GM12878 (cell line): ENCODE results near the gene PROZ. TPM values are rescaled to one million over a fixed set of nuclear protein-coding genes. Genes with fewer than 3 reads are reported as not detected.

ENCODE experiments used
- BCLAF1 ChIP-seq: fragments of 450-650 bp; IDR thresholded peaks from 2 replicates; pipeline ENCODE4 v1.6.1; 2017; ENCODE audit warnings: antibody characterized with exemption, mild to moderate bottlenecking, moderate library complexity
- CBFB ChIP-seq: IDR thresholded peaks from 2 replicates; pipeline ENCODE4 v1.6.1; 2016; ENCODE audit warnings: antibody characterized with exemption, low read depth
- E2F4 ChIP-seq: IDR thresholded peaks from 2 replicates; pipeline ENCODE4 v1.6.1; 2012; ENCODE audit warnings: low read depth, low read length, improper control_type of control experiment
- FOXM1 ChIP-seq: IDR thresholded peaks from 2 replicates; pipeline ENCODE4 v1.6.1; 2012; ENCODE audit warnings: low read depth, mild to moderate bottlenecking, inconsistent platforms, low read length, moderate library complexity
- GABPA ChIP-seq: IDR thresholded peaks from 2 replicates; pipeline ENCODE4 v1.6.1; 2014; ENCODE audit warnings: antibody characterized with exemption, low read depth, mild to moderate bottlenecking, inconsistent platforms
- IKZF1 ChIP-seq: fragments of 450-650 bp; conservative IDR thresholded peaks from 2 replicates; pipeline ENCODE4 v1.6.1; 2017; ENCODE audit warnings: antibody characterized with exemption, mild to moderate bottlenecking
- IKZF2 ChIP-seq, 2 experiments: fragments of 450-650 bp; IDR thresholded peaks; 2 replicates each; pipeline ENCODE4 v1.6.1; 2017; ENCODE audit warnings: mild to moderate bottlenecking in 2 of 2, moderate library complexity in 2 of 2
- NBN ChIP-seq: fragments of 450-650 bp; IDR thresholded peaks from 2 replicates; pipeline ENCODE4 v1.6.1; 2016
- NR2C1 ChIP-seq: fragments of 450-650 bp; IDR thresholded peaks from 2 replicates; pipeline ENCODE4 v1.6.1; 2017; ENCODE audit warnings: antibody characterized with exemption, mild to moderate bottlenecking, moderate library complexity
- NR2C2 ChIP-seq: IDR thresholded peaks from 2 replicates; pipeline ENCODE4 v1.6.1; 2011; ENCODE audit warnings: borderline replicate concordance, low read depth; ENCODE audit not compliant: control insufficient read depth, insufficient read length
- RB1 ChIP-seq: fragments of 450-650 bp; formaldehyde crosslinking; IDR thresholded peaks from 2 replicates; pipeline ENCODE4 v1.6.1; 2017; ENCODE audit warnings: mild to moderate bottlenecking, borderline replicate concordance
- SIX5 ChIP-seq: IDR thresholded peaks from 2 replicates; pipeline ENCODE4 v1.6.1; 2011; ENCODE audit warnings: mild to moderate bottlenecking, low read depth, low read length, moderate library complexity; ENCODE audit not compliant: severe bottlenecking
- SMAD5 ChIP-seq: IDR thresholded peaks from 2 replicates; pipeline ENCODE4 v1.6.1; 2016; ENCODE audit warnings: antibody characterized with exemption, low read depth
- SMARCA5 ChIP-seq: fragments of 450-650 bp; IDR thresholded peaks from 2 replicates; pipeline ENCODE4 v1.6.1; 2017; ENCODE audit warnings: mild to moderate bottlenecking
- SP1 ChIP-seq: IDR thresholded peaks from one replicate; pipeline ENCODE4 v1.6.1; 2011; ENCODE audit warnings: low read depth, low read length
- TBL1XR1 ChIP-seq: IDR thresholded peaks from 2 replicates; pipeline ENCODE4 v1.6.1; 2012; ENCODE audit warnings: low read depth, low read length, improper control_type of control experiment
- USF1 ChIP-seq: IDR thresholded peaks from 2 replicates; pipeline ENCODE4 v1.6.1; 2011; ENCODE audit warnings: borderline replicate concordance, low read depth, mild to moderate bottlenecking, moderate library complexity, mixed read lengths, low read length; ENCODE audit not compliant: insufficient read depth; ENCODE audit errors: extremely low read length
- ZNF217 ChIP-seq: fragments of 450-650 bp; IDR thresholded peaks from 2 replicates; pipeline ENCODE4 v1.6.1; 2017; ENCODE audit warnings: antibody characterized with exemption, mild to moderate bottlenecking
- ZNF384 ChIP-seq: IDR thresholded peaks from 2 replicates; pipeline ENCODE4 v1.6.1; 2012; ENCODE audit warnings: low read depth, mild to moderate bottlenecking, low read length, improper control_type of control experiment, borderline replicate concordance
- polyA plus RNA-seq, 11 experiments: library from polyadenylated mRNA; depleted of rRNA in 4 of 11; unstranded in 6 of 11; stranded (reverse) in 5 of 11; fragments of >200 nt; fragmentation: Nextera tagmentation in 4 of 11; fragmentation: Illumina TruSeq in 1 of 11; extraction: Ambion mirVana in 4 of 11; extraction: Trizol in 1 of 11; gene quantifications; 1 replicate in 1 of 11; 2 replicates in 10 of 11; pipeline versions ENCODE4 v1.2.1 to v1.2.3, GENCODE V29; 2011 to 2016; ENCODE audit warnings: inconsistent platforms in 2 of 11, missing spikeins in 2 of 11, low read depth in 1 of 11
- total RNA-seq, 4 experiments: library from RNA; depleted of rRNA in 3 of 4; stranded (reverse); fragments of >200 nt in 3 of 4; fragmentation: Illumina TruSeq in 1 of 4; extraction: Trizol in 1 of 4; gene quantifications; 2 replicates each; pipeline versions ENCODE4 v1.2.1 to v1.2.3, GENCODE V29; 2013 to 2021
- TF ChIP-seq, protein P1 (sequence below): IDR thresholded peaks from 2 replicates; pipeline ENCODE4 v1.6.1; 2012; ENCODE audit warnings: low read depth, low read length, improper control_type of control experiment
- TF ChIP-seq, protein P2 (sequence below): fragments of 450-650 bp; IDR thresholded peaks from 2 replicates; pipeline ENCODE4 v1.6.1; 2018; ENCODE audit warnings: borderline replicate concordance, mild to moderate bottlenecking; ENCODE audit not compliant: partially characterized antibody
- TF ChIP-seq, protein P3 (sequence below): IDR thresholded peaks from 2 replicates; pipeline ENCODE4 v1.6.1; 2011; ENCODE audit warnings: borderline replicate concordance, low read depth, mild to moderate bottlenecking, moderate library complexity, low read length; ENCODE audit not compliant: insufficient read depth, poor library complexity, severe bottlenecking

PROZ gene
- total and polyA plus RNA-seq, 10 of the 15 experiments (the other 5 are each of a cell fraction or from before 2014, with no cell fraction given) = 0.07 to 0.24 (median 0.21) TPM; not detected in 7

GRCh38 chr13:113209759-113210421, 51.4 kb downstream of the PROZ start (continued):
- TF ChIP-seq, protein P1, sequence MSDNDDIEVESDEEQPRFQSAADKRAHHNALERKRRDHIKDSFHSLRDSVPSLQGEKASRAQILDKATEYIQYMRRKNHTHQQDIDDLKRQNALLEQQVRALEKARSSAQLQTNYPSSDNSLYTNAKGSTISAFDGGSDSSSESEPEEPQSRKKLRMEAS = peak; percentile 97
- TF ChIP-seq USF1 = peak; percentile 74
- TF ChIP-seq IKZF2 (IDR thresholded peaks at IDR 0.05) = no peak
- no peak for TF ChIP-seq NBN
- no peak for TF ChIP-seq CBFB
- TF ChIP-seq SP1 = no peak
- TF ChIP-seq, protein P2, sequence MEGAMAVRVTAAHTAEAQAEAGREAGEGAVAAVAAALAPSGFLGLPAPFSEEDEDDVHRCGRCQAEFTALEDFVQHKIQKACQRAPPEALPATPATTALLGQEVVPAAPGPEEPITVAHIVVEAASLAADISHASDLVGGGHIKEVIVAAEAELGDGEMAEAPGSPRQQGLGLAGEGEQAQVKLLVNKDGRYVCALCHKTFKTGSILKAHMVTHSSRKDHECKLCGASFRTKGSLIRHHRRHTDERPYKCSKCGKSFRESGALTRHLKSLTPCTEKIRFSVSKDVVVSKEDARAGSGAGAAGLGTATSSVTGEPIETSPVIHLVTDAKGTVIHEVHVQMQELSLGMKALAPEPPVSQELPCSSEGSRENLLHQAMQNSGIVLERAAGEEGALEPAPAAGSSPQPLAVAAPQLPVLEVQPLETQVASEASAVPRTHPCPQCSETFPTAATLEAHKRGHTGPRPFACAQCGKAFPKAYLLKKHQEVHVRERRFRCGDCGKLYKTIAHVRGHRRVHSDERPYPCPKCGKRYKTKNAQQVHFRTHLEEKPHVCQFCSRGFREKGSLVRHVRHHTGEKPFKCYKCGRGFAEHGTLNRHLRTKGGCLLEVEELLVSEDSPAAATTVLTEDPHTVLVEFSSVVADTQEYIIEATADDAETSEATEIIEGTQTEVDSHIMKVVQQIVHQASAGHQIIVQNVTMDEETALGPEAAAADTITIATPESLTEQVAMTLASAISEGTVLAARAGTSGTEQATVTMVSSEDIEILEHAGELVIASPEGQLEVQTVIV = no peak
- TF ChIP-seq GABPA = 0 out of 2 replicates have a peak, but pooled peaks have one; percentile 21
- TF ChIP-seq NR2C2 = no peak
- TF ChIP-seq ZNF217 = no peak
- TF ChIP-seq TBL1XR1 = no peak
- TF ChIP-seq SMARCA5 = no peak
- 0 out of 2 replicates have a peak, but pooled peaks have one; percentile 10 for TF ChIP-seq NR2C1
- no peak for TF ChIP-seq BCLAF1
- TF ChIP-seq, protein P3, sequence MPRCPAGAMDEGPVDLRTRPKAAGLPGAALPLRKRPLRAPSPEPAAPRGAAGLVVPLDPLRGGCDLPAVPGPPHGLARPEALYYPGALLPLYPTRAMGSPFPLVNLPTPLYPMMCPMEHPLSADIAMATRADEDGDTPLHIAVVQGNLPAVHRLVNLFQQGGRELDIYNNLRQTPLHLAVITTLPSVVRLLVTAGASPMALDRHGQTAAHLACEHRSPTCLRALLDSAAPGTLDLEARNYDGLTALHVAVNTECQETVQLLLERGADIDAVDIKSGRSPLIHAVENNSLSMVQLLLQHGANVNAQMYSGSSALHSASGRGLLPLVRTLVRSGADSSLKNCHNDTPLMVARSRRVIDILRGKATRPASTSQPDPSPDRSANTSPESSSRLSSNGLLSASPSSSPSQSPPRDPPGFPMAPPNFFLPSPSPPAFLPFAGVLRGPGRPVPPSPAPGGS = no peak
- peak; percentile 25 for TF ChIP-seq IKZF1
- TF ChIP-seq FOXM1 = no peak
- TF ChIP-seq E2F4 = no peak
- no peak for TF ChIP-seq SIX5
- TF ChIP-seq ZNF384 = no peak
- TF ChIP-seq SMAD5 = no peak
- TF ChIP-seq RB1 = no peak
